Measurements from ENCODE around the gene CAPN3. TPM values are rescaled to one million over a fixed set of nuclear protein-coding genes. Genes with fewer than 3 reads are reported as not detected.
A peak's percentile ranks its signal among the peaks of the same experiment; 100 is the strongest.

Gene CAPN3
- total RNA-seq, 1 donor, result 1.1 TPM

- H3K4me1 ChIP-seq (ENCODE audit: insufficient read depth, low read length), result peaks cover 6% of the 10 kb centered on the region
- no peaks in the 10 kb centered on the region for H3K9me3 ChIP-seq (ENCODE audit: low read depth, low read length)
- H3K36me3 ChIP-seq (ENCODE audit: insufficient read depth, low read length), result no peaks in the 10 kb centered on the region
- TF ChIP-seq, protein P1, sequence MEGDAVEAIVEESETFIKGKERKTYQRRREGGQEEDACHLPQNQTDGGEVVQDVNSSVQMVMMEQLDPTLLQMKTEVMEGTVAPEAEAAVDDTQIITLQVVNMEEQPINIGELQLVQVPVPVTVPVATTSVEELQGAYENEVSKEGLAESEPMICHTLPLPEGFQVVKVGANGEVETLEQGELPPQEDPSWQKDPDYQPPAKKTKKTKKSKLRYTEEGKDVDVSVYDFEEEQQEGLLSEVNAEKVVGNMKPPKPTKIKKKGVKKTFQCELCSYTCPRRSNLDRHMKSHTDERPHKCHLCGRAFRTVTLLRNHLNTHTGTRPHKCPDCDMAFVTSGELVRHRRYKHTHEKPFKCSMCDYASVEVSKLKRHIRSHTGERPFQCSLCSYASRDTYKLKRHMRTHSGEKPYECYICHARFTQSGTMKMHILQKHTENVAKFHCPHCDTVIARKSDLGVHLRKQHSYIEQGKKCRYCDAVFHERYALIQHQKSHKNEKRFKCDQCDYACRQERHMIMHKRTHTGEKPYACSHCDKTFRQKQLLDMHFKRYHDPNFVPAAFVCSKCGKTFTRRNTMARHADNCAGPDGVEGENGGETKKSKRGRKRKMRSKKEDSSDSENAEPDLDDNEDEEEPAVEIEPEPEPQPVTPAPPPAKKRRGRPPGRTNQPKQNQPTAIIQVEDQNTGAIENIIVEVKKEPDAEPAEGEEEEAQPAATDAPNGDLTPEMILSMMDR (IDR thresholded peaks at IDR 0.05; ENCODE audit: extremely low read depth, low read depth, low read length), result peak; percentile 81
- no peaks in the 10 kb centered on the region for H3K79me2 ChIP-seq (ENCODE audit: insufficient read depth, low read length)
- no peaks in the 10 kb centered on the region for H3K27me3 ChIP-seq (ENCODE audit: insufficient read depth, low read length)
- no peak overlapping the region for H2AFZ ChIP-seq (ENCODE audit: low read length)
- H4K20me1 ChIP-seq (ENCODE audit: insufficient read depth, low read length), result no peaks in the 10 kb centered on the region
- H3K4me3 ChIP-seq (ENCODE audit: insufficient read depth, low read length), result no peak overlapping the region
- no peak overlapping the region for H3K4me2 ChIP-seq (ENCODE audit: insufficient read depth, low read length)
- peak; percentile 76 for DNase-seq (ENCODE audit: insufficient read length, low spot score, missing footprints)
- no peak overlapping the region for H3K27ac ChIP-seq (ENCODE audit: low read depth, low read length)
Measured at GRCh38 chr15:42385206-42385979, 26.1 kb downstream of the CAPN3 start.

- no peak overlapping the region for H3K27ac ChIP-seq (ENCODE audit: low read depth, low read length)
- H3K79me2 ChIP-seq (ENCODE audit: insufficient read depth, low read length), result no peaks in the 10 kb centered on the region
- no peak for DNase-seq (ENCODE audit: insufficient read length, low spot score, missing footprints)
- H3K4me1 ChIP-seq (ENCODE audit: insufficient read depth, low read length), result peaks cover 6% of the 10 kb centered on the region
- TF ChIP-seq, protein P1 (IDR thresholded peaks at IDR 0.05; ENCODE audit: extremely low read depth, low read depth, low read length), result no peak
- H4K20me1 ChIP-seq (ENCODE audit: insufficient read depth, low read length), result no peaks in the 10 kb centered on the region
- no peak overlapping the region for H2AFZ ChIP-seq (ENCODE audit: low read length)
- no peaks in the 10 kb centered on the region for H3K9me3 ChIP-seq (ENCODE audit: low read depth, low read length)
- no peaks in the 10 kb centered on the region for H3K36me3 ChIP-seq (ENCODE audit: insufficient read depth, low read length)
- H3K27me3 ChIP-seq (ENCODE audit: insufficient read depth, low read length), result no peaks in the 10 kb centered on the region
- no peak overlapping the region for H3K4me3 ChIP-seq (ENCODE audit: insufficient read depth, low read length)
- H3K4me2 ChIP-seq (ENCODE audit: insufficient read depth, low read length), result no peak overlapping the region
Measured at GRCh38 chr15:42385980-42386700, 26.8 kb downstream of the CAPN3 start.

GRCh38 chr15:42387603-42388002 is 28.3 kb downstream of the CAPN3 start:
- Histone ChIP-seq H4K20me1 (ENCODE audit: insufficient read depth, low read length) (no peaks in the 10 kb centered on the region), H3K4me2 (ENCODE audit: insufficient read depth, low read length) (no peak overlapping the region), H3K4me1 (ENCODE audit: insufficient read depth, low read length) (peaks cover 6% of the 10 kb centered on the region), H3K4me3 (ENCODE audit: insufficient read depth, low read length) (no peak overlapping the region), H3K36me3 (ENCODE audit: insufficient read depth, low read length) (no peaks in the 10 kb centered on the region), H2AFZ (ENCODE audit: low read length) (peak overlapping the region; percentile 29), H3K27ac (ENCODE audit: low read depth, low read length) (no peak overlapping the region), H3K27me3 (ENCODE audit: insufficient read depth, low read length) (no peaks in the 10 kb centered on the region), H3K9me3 (ENCODE audit: low read depth, low read length) (no peaks in the 10 kb centered on the region), H3K79me2 (ENCODE audit: insufficient read depth, low read length) (no peaks in the 10 kb centered on the region)
- TF ChIP-seq, protein P1 (IDR thresholded peaks at IDR 0.05; ENCODE audit: extremely low read depth, low read depth, low read length), result no peak
- no peak for DNase-seq (ENCODE audit: insufficient read length, low spot score, missing footprints)
